Heart right ventricle (tissue), 16 donors: ENCODE measurements around the gene SLC22A4. TPM values are rescaled to one million over a fixed set of nuclear protein-coding genes. Genes with fewer than 3 reads are reported as not detected.

Experiments
- ATAC-seq, 8 donors: fragments of 200-7000 bp; cut with Tn5 transposase; one replicate each; pipeline ENCODE4 v1.9.1; 2020; ENCODE audit warnings: mild to moderate bottlenecking in 8 of 8, moderate library complexity in 8 of 8, moderate number of reproducible peaks in 1 of 8
- DNase-seq, 2 donors: peaks; one replicate each; pipeline ENCODE4 v3.0.0-alpha.2; 2020
- H3K27ac ChIP-seq, 10 donors: fragments of 200-600 bp; sonication (generic) in 2 of 10; one replicate each; pipeline versions ENCODE4 v1.5.0 to v1.8.0; 2020 to 2022; ENCODE audit warnings: mild to moderate bottlenecking in 3 of 10
- H3K27me3 ChIP-seq, 7 donors: fragments of 200-600 bp; one replicate each; pipeline ENCODE4 v1.8.0; 2021 to 2022; ENCODE audit warnings: mild to moderate bottlenecking in 2 of 7
- H3K36me3 ChIP-seq, 9 donors: fragments of 200-600 bp; sonication (generic) in 1 of 9; one replicate each; pipeline versions ENCODE4 v1.5.0 to v1.8.0; 2020 to 2022; ENCODE audit warnings: mild to moderate bottlenecking in 2 of 9
- H3K4me1 ChIP-seq, 9 donors: fragments of 200-600 bp; sonication (generic) in 1 of 9; one replicate each; pipeline versions ENCODE4 v1.5.0 to v1.8.0; 2020 to 2022; ENCODE audit warnings: mild to moderate bottlenecking in 4 of 9
- H3K4me3 ChIP-seq, 10 donors: fragments of 200-600 bp; sonication (generic) in 2 of 10; one replicate each; pipeline versions ENCODE4 v1.5.0 to v1.8.0; 2020 to 2022; ENCODE audit warnings: mild to moderate bottlenecking in 7 of 10, moderate library complexity in 2 of 10
- H3K9me3 ChIP-seq, 11 donors: fragments of 200-600 bp in 10 of 11; sonication (generic) in 2 of 11; one replicate each; pipeline versions ENCODE4 v1.5.0 to v1.8.0; 2013 to 2022; ENCODE audit warnings: mild to moderate bottlenecking in 2 of 11, control low read depth in 1 of 11, moderate library complexity in 1 of 11
- CTCF ChIP-seq, 9 donors: fragments of 200-600 bp; sonication (generic) in 2 of 9; IDR thresholded peaks; one replicate each; pipeline versions ENCODE4 v1.5.0 to v1.8.0; 2021 to 2022; ENCODE audit warnings: antibody characterized with exemption in 9 of 9, mild to moderate bottlenecking in 5 of 9, moderate library complexity in 1 of 9
- WGBS, 2 donors: extraction: QIAGEN DNeasy Blood & Tissue Kit; methylation state at CpG; one replicate each; pipeline ENCODE4 v1.1.7; 2013; ENCODE audit warnings: inconsistent platforms in 1 of 2; 5-methylcytosine and 5-hydroxymethylcytosine counted together
- intact Hi-C, 10 donors: fragments of 100-400 bp; cut with DNase I; formaldehyde crosslinking; loops; one replicate each; pipeline versions ENCODE4 v1.11.1 to v1.14.2; 2022
- polyA plus RNA-seq, 2 donors: library from polyadenylated mRNA; stranded (reverse); fragments of 200-250 nt; gene quantifications; one replicate each; pipeline ENCODE4 v1.2.3, GENCODE V29; 2013
- total RNA-seq, 10 donors: library from RNA; stranded (reverse); fragmentation: NEBNext Ultra II Directional in 3 of 10; extraction: Animal tissue kit (Norgen Biotek cat#: 25700) in 3 of 10; gene quantifications; one replicate each; pipeline versions ENCODE4 v1.2.1 to v1.2.4, GENCODE V29; 2021 to 2023
- donor health status: Arrhythmogenic right ventricular cardiomyopathy.
- donor health status: ischemic (EF 13 %, LVEDD 7.1; RV severe dilation, severe dysfunction).
- donor health status: healthy with polysubstance abuse.
- donor health status: DM: no; HTN: yes; CAD: no.
- donor health status: DM: no; HTN: no; CAD: no.
- donor health status: ischemic (EF 25% LVEDD 6.9; RV normal size, moderate dysfunction).
- donor health status: ischemic (EF 25% LVEDD 5.7; RV mildly dilated, moderate dysfunction).
- donor health status: healthy.
- donor health status: DM: yes; HTN: yes; CAD: no.
- donor health status: Ischemic cardiomyopathy.
- donor health status: ischemic (EF 35%, LVEDD 5.7; RV mildly dilated, moderate dysfunction).
- donor health status: nonischemic (EF 11% LVEDD 7.7; RV severe dilation, severe dysfunction).
- donor health status: DM: yes; HTN: yes; CAD: no.
- donor health status: PGD.
- donor health status: ischemic (EF 29% LVEDD 5.4; RV normal size, mild dysfunction).
- donor health status: nonischemic (EF 23%, LVEDD 6.1; RV moderate dilation, normal function).

Gene SLC22A4
- total and polyA plus RNA-seq, 12 donors = 0.39 to 9.0 (median 2.1) TPM

GRCh38 chr5:132265336-132266030 is 28.7 kb upstream of the SLC22A4 start:
- ATAC-seq (peak; percentile 33 to 87 (median 81)), DNase-seq (peak; percentile 38 to 73)
- peak overlapping the region in 8 of 10 donors; percentile 65 to 85 (median 78) for H3K27ac ChIP-seq
- H3K9me3 ChIP-seq = no peaks in the 10 kb centered on the region
- H3K36me3 ChIP-seq = peaks cover 0 to 7% (median 0%) of the 10 kb centered on the region in 9 donors
- H3K4me1 ChIP-seq = peaks cover 26 to 52% (median 40%) of the 10 kb centered on the region in 9 donors
- no peak overlapping the region for H3K4me3 ChIP-seq
- no peak for TF ChIP-seq CTCF (IDR thresholded peaks at IDR 0.05)
- WGBS, 2 donors = 45 to 55% methylated on average over 8 of the region's 8 CpGs
- intact Hi-C loops = loop anchor here in 1 of 10 donors (10.0 kb wide), 1 partner anchor 239 kb away; no protein-coding TSS in a partner anchor
- H3K27me3 ChIP-seq = no peaks in the 10 kb centered on the region

DNA sequence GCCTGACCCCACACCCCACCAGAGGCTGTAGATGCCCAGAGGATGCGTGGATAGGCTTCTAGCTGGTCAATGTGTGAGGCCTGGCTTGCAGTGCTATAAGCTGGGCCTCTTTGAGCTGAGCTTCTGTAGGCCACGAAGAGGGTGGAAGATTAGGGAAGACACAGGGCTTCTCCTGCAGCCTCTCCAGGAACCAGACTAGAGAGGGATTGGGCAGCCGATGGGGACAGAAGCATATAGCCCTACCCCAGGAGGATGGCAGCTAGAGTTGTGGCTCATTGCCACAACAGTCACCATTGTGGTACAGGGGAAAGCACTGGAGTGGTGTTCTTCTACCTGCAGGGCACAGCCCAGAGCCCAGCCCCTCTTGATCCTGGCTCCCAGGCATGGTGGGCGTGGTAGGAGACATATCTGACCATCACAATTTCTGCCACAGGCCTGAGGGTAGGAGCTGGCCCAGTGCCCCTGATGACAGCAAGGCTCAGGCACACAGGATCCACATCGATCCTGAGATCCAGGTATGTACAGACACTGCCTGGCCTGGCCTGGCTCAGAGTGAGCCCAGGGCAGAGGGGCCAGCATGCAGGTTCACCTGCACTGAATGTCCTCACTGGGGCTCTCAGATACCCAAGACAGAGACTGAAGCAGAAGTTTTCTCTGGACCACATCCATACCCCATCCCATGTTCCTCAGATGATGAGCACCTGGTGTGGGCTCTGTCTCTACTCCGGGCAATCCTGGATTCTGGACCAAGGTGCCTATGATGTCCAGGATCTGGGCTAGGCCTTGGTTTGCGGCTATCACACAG is 28.0 kb upstream of the SLC22A4 start:
- peaks cover 0 to 7% (median 0%) of the 10 kb centered on the region in 9 donors for H3K36me3 ChIP-seq
- H3K27me3 ChIP-seq = no peaks in the 10 kb centered on the region
- peak overlapping the region in 8 of 10 donors; percentile 26 to 82 (median 74) for H3K27ac ChIP-seq
- DNase-seq (no peak), ATAC-seq (no peak)
- peaks cover 20 to 45% (median 32%) of the 10 kb centered on the region in 9 donors for H3K4me1 ChIP-seq
- no peaks in the 10 kb centered on the region for H3K9me3 ChIP-seq
- WGBS, 2 donors = 79 to 81% methylated on average over 7 of the region's 7 CpGs
- TF ChIP-seq CTCF (IDR thresholded peaks at IDR 0.05) = no peak
- H3K4me3 ChIP-seq = no peak overlapping the region
- intact Hi-C loops = loop anchor here in 1 of 10 donors (10.0 kb wide), 1 partner anchor 239 kb away; no protein-coding TSS in a partner anchor

- DNase-seq = no peak
- Histone ChIP-seq H3K27me3 (no peaks in the 10 kb centered on the region), H3K4me1 (peaks cover 15 to 41% (median 26%) of the 10 kb centered on the region in 9 donors), H3K4me3 (no peak overlapping the region), H3K36me3 (peaks cover 0 to 7% (median 0%) of the 10 kb centered on the region in 9 donors), H3K9me3 (no peaks in the 10 kb centered on the region), H3K27ac (no peak overlapping the region)
- no peak for TF ChIP-seq CTCF (IDR thresholded peaks at IDR 0.05)
- intact Hi-C loops = loop anchor here in 1 of 10 donors (10.0 kb wide), 1 partner anchor 238 kb away; no protein-coding TSS in a partner anchor
- 100% methylated on average over 1 of the region's 1 CpG for WGBS, 2 donors
- ATAC-seq = no peak
Measured at GRCh38 chr5:132266836-132267160, 27.4 kb upstream of the SLC22A4 start.

GRCh38 chr5:132267166-132267739 is 26.9 kb upstream of the SLC22A4 start:
- Histone ChIP-seq H3K27ac (no peak overlapping the region), H3K27me3 (no peaks in the 10 kb centered on the region), H3K4me3 (no peak overlapping the region), H3K4me1 (peaks cover 15 to 41% (median 25%) of the 10 kb centered on the region in 9 donors), H3K9me3 (no peaks in the 10 kb centered on the region), H3K36me3 (peaks cover 0 to 7% (median 0%) of the 10 kb centered on the region in 9 donors)
- DNase-seq (peak in 1 of 2 donors; percentile 0), ATAC-seq (no peak)
- intact Hi-C loops = loop anchor here in 1 of 10 donors (10.0 kb wide), 1 partner anchor 238 kb away; no protein-coding TSS in a partner anchor
- TF ChIP-seq CTCF (IDR thresholded peaks at IDR 0.05) = no peak
